Right atrium auricular region (tissue), 2 donors: ENCODE results near the gene AIG1. TPM values are rescaled to one million over a fixed set of nuclear protein-coding genes. Genes with fewer than 3 reads are reported as not detected.
A peak's percentile ranks its signal among the peaks of the same experiment; 100 is the strongest.
"Not testable (repeated sequence)": the region's sequence is repeated elsewhere in the genome, so short reads cannot be mapped to it uniquely, and the experiment has no call there.

Source experiments
- DNase-seq: peaks from one replicate; pipeline ENCODE4 v3.0.0-alpha.2; 2019; ENCODE audit warnings: low spot score
- H3K27ac ChIP-seq, 2 donors: fragments of 200-600 bp; sonication (generic); 1 replicate in 1 of 2; 2 replicates in 1 of 2; pipeline ENCODE4 v1.5.1; 2016 to 2019
- H3K27me3 ChIP-seq, 2 donors: fragments of 200-600 bp; sonication (generic); one replicate each; pipeline versions ENCODE4 v1.5.1 to v1.6.0; 2017 to 2019
- H3K36me3 ChIP-seq: fragments of 200-600 bp; sonication (generic); one replicate; pipeline ENCODE4 v1.5.1; 2016
- H3K4me1 ChIP-seq, 2 donors: fragments of 200-600 bp; sonication (generic); one replicate each; pipeline versions ENCODE4 v1.5.1 to v1.6.0; 2017 to 2019
- H3K4me3 ChIP-seq, 2 donors: fragments of 200-600 bp; sonication (generic); 1 replicate in 1 of 2; 2 replicates in 1 of 2; pipeline ENCODE4 v1.5.1; 2017 to 2019; ENCODE audit warnings: mild to moderate bottlenecking in 1 of 2, moderate library complexity in 1 of 2
- H3K9me3 ChIP-seq, 2 donors: fragments of 200-600 bp; sonication (generic); one replicate each; pipeline ENCODE4 v1.5.1; 2019
- total RNA-seq, 2 donors: library from RNA; depleted of rRNA; stranded (reverse); fragments of >200 nt; gene quantifications; one replicate each; pipeline ENCODE4 v1.1.0, GENCODE V29; 2016
- TF ChIP-seq, protein P1 (sequence below), 2 donors: fragments of 200-600 bp; sonication (generic); IDR thresholded peaks; one replicate each; pipeline ENCODE4 v1.5.1; 2019; ENCODE audit warnings: antibody characterized with exemption in 2 of 2

AIG1 gene, protein sequence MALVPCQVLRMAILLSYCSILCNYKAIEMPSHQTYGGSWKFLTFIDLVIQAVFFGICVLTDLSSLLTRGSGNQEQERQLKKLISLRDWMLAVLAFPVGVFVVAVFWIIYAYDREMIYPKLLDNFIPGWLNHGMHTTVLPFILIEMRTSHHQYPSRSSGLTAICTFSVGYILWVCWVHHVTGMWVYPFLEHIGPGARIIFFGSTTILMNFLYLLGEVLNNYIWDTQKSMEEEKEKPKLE
- 10 to 100 TPM; 28.6 to 62.6 TPM for total RNA-seq

DNA sequence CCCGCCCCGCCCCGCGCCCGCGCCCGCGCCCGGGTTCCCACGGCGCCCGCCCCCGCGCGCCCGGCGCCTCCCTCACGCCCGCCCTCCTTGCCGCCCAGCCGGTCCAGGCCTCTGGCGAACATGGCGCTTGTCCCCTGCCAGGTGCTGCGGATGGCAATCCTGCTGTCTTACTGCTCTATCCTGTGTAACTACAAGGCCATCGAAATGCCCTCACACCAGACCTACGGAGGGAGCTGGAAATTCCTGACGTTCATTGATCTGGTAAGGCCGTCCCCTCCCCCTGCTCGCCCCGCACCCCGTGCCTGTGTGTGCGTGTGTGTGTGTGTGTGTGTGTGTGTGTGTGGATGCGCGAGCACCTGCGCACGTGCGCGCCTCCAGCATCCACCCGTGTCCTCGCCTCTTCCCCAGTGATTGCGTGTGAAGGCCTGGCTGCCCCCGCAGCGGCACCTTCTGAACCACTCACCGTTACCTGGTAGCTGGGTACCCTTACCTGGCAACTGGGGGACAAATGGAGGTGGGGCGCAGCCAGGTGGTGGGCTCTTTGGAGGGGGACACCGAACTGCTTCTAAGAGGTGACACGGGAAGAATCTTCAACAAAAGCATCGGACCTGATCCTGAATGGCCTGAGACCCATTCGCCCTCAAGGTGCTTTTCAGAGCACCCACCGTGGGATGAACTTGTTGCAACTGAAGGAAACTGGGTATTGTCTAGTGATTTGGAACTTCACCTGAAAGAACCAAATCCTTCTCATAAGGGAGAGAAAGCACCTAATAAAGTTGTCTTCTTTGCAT lies at the start of gene AIG1:
TSS of gene AIG1 (plus strand) at position 84 of the 791 bp plus-strand sequence. CDS start at position 121, 37 bp downstream.
- Histone ChIP-seq H3K36me3 (no peaks in the 10 kb centered on the region), H3K27ac (peak within 1 kb of the TSS; percentile 92 to 94), H3K4me3 (peak within 1 kb of the TSS; percentile 77 to 78), H3K4me1 (peaks cover 0 to 26% of the 10 kb centered on the region in 2 donors), H3K27me3 (no peaks in the 10 kb centered on the region), H3K9me3 (no peaks in the 10 kb centered on the region)
- TF ChIP-seq, protein P1, sequence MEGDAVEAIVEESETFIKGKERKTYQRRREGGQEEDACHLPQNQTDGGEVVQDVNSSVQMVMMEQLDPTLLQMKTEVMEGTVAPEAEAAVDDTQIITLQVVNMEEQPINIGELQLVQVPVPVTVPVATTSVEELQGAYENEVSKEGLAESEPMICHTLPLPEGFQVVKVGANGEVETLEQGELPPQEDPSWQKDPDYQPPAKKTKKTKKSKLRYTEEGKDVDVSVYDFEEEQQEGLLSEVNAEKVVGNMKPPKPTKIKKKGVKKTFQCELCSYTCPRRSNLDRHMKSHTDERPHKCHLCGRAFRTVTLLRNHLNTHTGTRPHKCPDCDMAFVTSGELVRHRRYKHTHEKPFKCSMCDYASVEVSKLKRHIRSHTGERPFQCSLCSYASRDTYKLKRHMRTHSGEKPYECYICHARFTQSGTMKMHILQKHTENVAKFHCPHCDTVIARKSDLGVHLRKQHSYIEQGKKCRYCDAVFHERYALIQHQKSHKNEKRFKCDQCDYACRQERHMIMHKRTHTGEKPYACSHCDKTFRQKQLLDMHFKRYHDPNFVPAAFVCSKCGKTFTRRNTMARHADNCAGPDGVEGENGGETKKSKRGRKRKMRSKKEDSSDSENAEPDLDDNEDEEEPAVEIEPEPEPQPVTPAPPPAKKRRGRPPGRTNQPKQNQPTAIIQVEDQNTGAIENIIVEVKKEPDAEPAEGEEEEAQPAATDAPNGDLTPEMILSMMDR (IDR thresholded peaks at IDR 0.05) = no peak
- DNase-seq = peak; percentile 68

DNA sequence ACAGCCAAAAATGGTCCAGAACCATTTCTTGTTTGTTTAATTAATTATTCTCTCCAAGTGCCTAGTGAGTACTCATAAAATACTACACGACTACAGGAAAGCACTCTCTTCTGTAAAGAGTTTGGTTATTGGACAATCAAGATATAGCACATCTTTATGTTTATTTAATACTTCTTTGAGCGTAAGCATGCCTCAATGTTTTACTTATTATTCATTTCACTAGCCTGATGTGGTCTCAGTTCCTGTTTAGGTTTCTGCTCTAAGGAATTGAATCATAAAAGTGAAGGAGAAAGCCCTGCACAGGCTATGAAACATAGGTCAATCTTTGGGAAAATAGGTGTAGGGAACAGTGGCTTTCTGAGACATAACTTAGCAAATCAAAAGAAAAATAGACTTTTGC lies 45.9 kb upstream of the AIG1 start:
- no peak overlapping the region for H3K27ac ChIP-seq

DNA sequence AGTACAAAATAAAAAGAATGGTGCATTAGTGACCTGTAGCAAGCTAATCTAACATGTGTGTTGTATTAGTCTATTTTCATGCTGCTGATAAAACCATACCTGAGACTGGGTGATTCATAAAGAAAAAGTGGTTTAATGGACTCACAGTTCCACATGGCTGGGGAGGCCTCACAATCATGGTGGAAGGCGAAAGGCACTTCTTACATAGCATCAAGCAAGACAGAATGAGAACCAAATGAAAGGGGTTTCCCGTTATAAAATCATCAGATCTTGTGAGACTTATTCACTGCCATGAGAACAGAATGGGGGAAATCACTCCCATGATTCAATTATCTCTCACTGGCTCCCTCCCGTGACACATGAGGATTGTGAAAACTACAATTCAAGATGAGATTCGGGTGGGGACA lies 45.4 kb upstream of the AIG1 start:
- no peak overlapping the region for H3K27ac ChIP-seq
- no peaks in the 10 kb centered on the region for H3K9me3 ChIP-seq
- TF ChIP-seq, protein P1 (IDR thresholded peaks at IDR 0.05) = no peak
- no peaks in the 10 kb centered on the region for H3K36me3 ChIP-seq
- no peak overlapping the region for H3K4me3 ChIP-seq
- no peaks in the 10 kb centered on the region for H3K4me1 ChIP-seq
- no peak for DNase-seq
- no peaks in the 10 kb centered on the region for H3K27me3 ChIP-seq

More for the DNA sequence above, 45.9 kb upstream of the AIG1 start:
- TF ChIP-seq, protein P1 (IDR thresholded peaks at IDR 0.05) = no peak
- H3K27me3 ChIP-seq = no peaks in the 10 kb centered on the region
- no peak for DNase-seq
- no peaks in the 10 kb centered on the region for H3K9me3 ChIP-seq
- H3K36me3 ChIP-seq = no peaks in the 10 kb centered on the region
- H3K4me3 ChIP-seq = no peak overlapping the region
- H3K4me1 ChIP-seq = no peaks in the 10 kb centered on the region

DNA sequence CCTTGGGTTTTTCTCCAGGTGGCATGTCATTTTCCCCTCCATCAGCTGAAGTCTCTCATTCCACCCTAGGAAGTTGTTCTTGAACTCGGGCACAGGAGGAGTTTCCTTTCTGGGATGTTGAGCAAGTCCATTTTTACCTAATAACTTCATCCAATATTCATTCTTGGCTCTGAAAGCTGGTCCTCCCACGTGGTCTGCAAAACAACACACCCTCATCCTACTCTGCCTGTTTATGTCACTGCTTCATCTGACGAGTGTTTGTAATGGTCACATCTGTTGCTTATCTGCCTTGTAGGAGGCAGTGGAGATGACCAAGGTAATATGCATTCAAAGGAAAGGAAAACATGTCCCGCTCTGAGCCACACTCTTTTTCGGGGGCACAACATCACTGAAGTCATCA lies 41.7 kb upstream of the AIG1 start:
- no peaks in the 10 kb centered on the region for H3K27me3 ChIP-seq

DNA sequence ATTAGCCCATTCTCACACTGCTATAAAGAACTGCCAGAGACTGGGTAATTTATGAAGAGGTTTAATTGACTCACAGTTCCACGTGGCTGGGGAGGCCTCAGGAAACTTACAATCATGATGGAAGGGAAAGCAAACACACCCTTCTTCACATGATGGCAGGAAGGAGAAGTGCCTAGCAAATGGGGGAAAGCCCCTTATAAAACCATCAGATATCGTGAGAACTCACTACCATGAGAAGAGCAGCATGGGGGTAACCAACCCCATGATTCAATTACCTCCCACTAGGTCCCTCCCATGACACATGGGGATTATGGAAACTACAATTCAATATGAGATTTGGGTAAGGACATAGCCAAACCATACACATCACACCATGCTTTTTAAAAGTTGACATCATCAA lies 39.8 kb upstream of the AIG1 start:
- H3K27me3 ChIP-seq, H3K36me3 ChIP-seq: not testable (repeated sequence)

More for the DNA sequence above, 41.7 kb upstream of the AIG1 start:
- Histone ChIP-seq H3K9me3 (no peaks in the 10 kb centered on the region), H3K4me3 (no peak overlapping the region), H3K4me1 (no peaks in the 10 kb centered on the region), H3K36me3 (no peaks in the 10 kb centered on the region), H3K27ac (no peak overlapping the region)
- no peak for DNase-seq
- TF ChIP-seq, protein P1 (IDR thresholded peaks at IDR 0.05) = no peak

DNA sequence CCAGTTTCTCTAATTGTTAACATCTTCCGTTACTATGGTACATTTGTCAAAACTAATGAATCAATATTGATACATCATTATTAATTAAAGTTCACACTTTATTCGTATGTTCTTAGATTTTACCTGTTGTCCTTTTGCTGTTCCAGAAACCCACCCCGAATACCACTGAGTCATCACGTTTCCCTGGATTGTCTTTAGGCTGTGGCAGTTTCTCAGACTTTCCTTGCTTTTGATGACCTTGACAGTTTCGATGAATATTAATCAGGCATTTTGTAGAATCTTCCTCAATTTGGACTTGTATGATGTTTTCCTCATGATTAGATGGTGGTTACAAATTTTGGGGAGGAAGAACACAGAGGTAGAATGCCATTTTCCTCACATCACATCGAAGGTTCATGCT lies 39.1 kb upstream of the AIG1 start:
- Histone ChIP-seq H3K36me3 (no peaks in the 10 kb centered on the region), H3K27ac (no peak overlapping the region), H3K4me1 (no peaks in the 10 kb centered on the region), H3K27me3 (no peaks in the 10 kb centered on the region), H3K9me3 (no peaks in the 10 kb centered on the region), H3K4me3 (no peak overlapping the region)
- DNase-seq = no peak
- TF ChIP-seq, protein P1 (IDR thresholded peaks at IDR 0.05) = no peak

More for the DNA sequence above, 39.8 kb upstream of the AIG1 start:
- DNase-seq, H3K27ac ChIP-seq, H3K4me1 ChIP-seq, H3K4me3 ChIP-seq, H3K9me3 ChIP-seq: not testable (repeated sequence)
